K562 (cell line): ENCODE measurements around the gene PITPNC1. TPM values are rescaled to one million over a fixed set of nuclear protein-coding genes. Genes with fewer than 3 reads are reported as not detected.

ENCODE experiments used
- ATAC-seq: fragments of 200-7000 bp; cut with Tn5 transposase; 3 replicates; pipeline ENCODE4 v1.9.1; 2020; ENCODE audit warnings: moderate library complexity
- BruUV-seq: library from RNA; stranded (reverse); fragments of 400-500 nt; replicated peaks from 2 replicates; lab custom pipeline; 2021; lab: Mats Ljungman, UMichigan
- CTCF ChIA-PET: fragments of 300-600 bp; formaldehyde crosslinking; extraction: SDS; loops from one replicate; lab custom pipeline; 2021; ENCODE audit warnings: low intra/inter-chr PET ratio; lab: Yijun Ruan, JAX
- POLR2A ChIA-PET: fragments of 300-600, 350-650 bp; sonication (Branson Sonifier 250); formaldehyde crosslinking; extraction: SDS; loops from one replicate; lab custom pipeline; 2021; ENCODE audit warnings: antibody characterized with exemption, inconsistent platforms; lab: Yijun Ruan, JAX
- DNase-seq, 4 experiments: peaks; one replicate each; pipeline versions ENCODE4 v3.0.0 to v3.0.0-alpha.2; 2011 to 2018; ENCODE audit warnings: low spot score in 3 of 4, mixed read lengths in 3 of 4; ENCODE audit errors: extremely low read depth in 1 of 4
- FAIRE-seq: peaks from 2 replicates; lab custom pipeline; 2011; peaks lifted over from hg19 to GRCh38; lab: Jason Lieb, UNC
- H2AFZ ChIP-seq: 2 replicates; pipeline ENCODE4 v1.6.0; 2011; ENCODE audit warnings: low read depth, low read length, control low read depth, inconsistent platforms
- H3K27ac ChIP-seq: fragments of 200-600 bp; 3 replicates; pipeline ENCODE4 v1.8.0; 2011; ENCODE audit warnings: low read depth, mild to moderate bottlenecking, control low read depth, inconsistent platforms, low read length, moderate library complexity, mixed read lengths; ENCODE audit errors: extremely low read depth
- H3K27me3 ChIP-seq, 2 experiments: fragments of 300-600 bp in 1 of 2; 2 replicates in 1 of 2; 3 replicates in 1 of 2; pipeline versions ENCODE4 v1.6.0 to v1.8.0; 2011; ENCODE audit warnings: inconsistent platforms in 2 of 2, low read length in 2 of 2, mild to moderate bottlenecking in 1 of 2, mixed read lengths in 1 of 2, moderate library complexity in 1 of 2; ENCODE audit not compliant: control insufficient read depth in 2 of 2, insufficient read depth in 2 of 2
- H3K36me3 ChIP-seq: fragments of 300-600 bp; 3 replicates; pipeline ENCODE4 v1.8.0; 2011; ENCODE audit warnings: mild to moderate bottlenecking, low read length, inconsistent platforms; ENCODE audit not compliant: control insufficient read depth, insufficient read depth
- H3K4me1 ChIP-seq, 2 experiments: fragments of 200-600 bp in 1 of 2; replicated peaks in 1 of 2; 2 replicates in 1 of 2; 3 replicates in 1 of 2; pipeline versions ENCODE4 v1.5.1 to v1.8.0; 2011; ENCODE audit warnings: inconsistent platforms in 2 of 2, low read length in 2 of 2, mild to moderate bottlenecking in 1 of 2, mixed read lengths in 1 of 2, moderate library complexity in 1 of 2; ENCODE audit not compliant: control insufficient read depth in 2 of 2, insufficient read depth in 2 of 2
- H3K4me2 ChIP-seq: 2 replicates; pipeline ENCODE4 v1.6.1; 2011; ENCODE audit warnings: low read length, control low read depth, inconsistent platforms, mixed read lengths; ENCODE audit not compliant: insufficient read depth
- H3K4me3 ChIP-seq: fragments of 200-600 bp; sonication (generic), shearing (Covaris generic); 2 replicates; pipeline ENCODE4 v1.5.1; 2016; ENCODE audit warnings: control low read depth, inconsistent platforms
- H3K79me2 ChIP-seq: fragments of 200-600 bp; 3 replicates; pipeline ENCODE4 v1.8.0; 2011; ENCODE audit warnings: low read length, inconsistent platforms; ENCODE audit not compliant: control insufficient read depth, insufficient read depth
- H3K9ac ChIP-seq, 2 experiments: 2 replicates each; pipeline versions ENCODE4 v1.6.0 to v1.6.1; 2011; ENCODE audit warnings: low read depth in 2 of 2, low read length in 2 of 2, control low read depth in 1 of 2, inconsistent platforms in 1 of 2, mild to moderate bottlenecking in 1 of 2, mixed read lengths in 1 of 2; ENCODE audit not compliant: insufficient read depth in 1 of 2
- H3K9me1 ChIP-seq: one replicate; pipeline ENCODE4 v1.6.0; 2011; ENCODE audit warnings: inconsistent platforms, mild to moderate bottlenecking, low read length, moderate library complexity; ENCODE audit not compliant: control insufficient read depth, insufficient read depth
- H3K9me3 ChIP-seq: replicated peaks from 2 replicates; pipeline ENCODE4 v1.5.1; 2011; ENCODE audit warnings: low read depth, low read length, inconsistent platforms; ENCODE audit not compliant: control insufficient read depth, insufficient read depth
- H4K20me1 ChIP-seq: replicated peaks from 2 replicates; pipeline ENCODE4 v1.6.1; 2011; ENCODE audit warnings: low read length, inconsistent platforms, mixed read lengths; ENCODE audit not compliant: control insufficient read depth, insufficient read depth
- FOXP1 ChIP-seq: sonication (generic); formaldehyde crosslinking; IDR thresholded peaks from 2 replicates; pipeline ENCODE4 v1.8.0; 2022; ENCODE audit warnings: mild to moderate bottlenecking, missing genetic modification reagents
- MTA2 ChIP-seq: fragments of 450-650 bp; IDR thresholded peaks from 2 replicates; pipeline ENCODE4 v1.6.1; 2016; ENCODE audit warnings: low read depth
- NR2F6 ChIP-seq: fragments of 450-650 bp; formaldehyde crosslinking; IDR thresholded peaks from 2 replicates; pipeline ENCODE4 v1.4.0; 2020; ENCODE audit warnings: mild to moderate bottlenecking
- SMARCA5 ChIP-seq: fragments of 450-650 bp; IDR thresholded peaks from 2 replicates; pipeline ENCODE4 v1.6.1; 2016
- TEAD1 ChIP-seq, 2 experiments: fragments of 450-650 bp in 1 of 2; sonication (generic) in 1 of 2; formaldehyde crosslinking; IDR thresholded peaks; 2 replicates each; pipeline versions ENCODE4 v1.4.0 to v1.8.0; 2020 to 2022; ENCODE audit warnings: mild to moderate bottlenecking in 2 of 2, missing genetic modification reagents in 1 of 2
- ZNF143 ChIP-seq: sonication (generic); formaldehyde crosslinking; IDR thresholded peaks from 2 replicates; pipeline ENCODE4 v1.9.0; 2022; ENCODE audit warnings: mild to moderate bottlenecking, missing genetic modification reagents
- ZNF165 ChIP-seq: fragments of 250-450 bp; sonication (Bioruptor Pico); IDR thresholded peaks from 2 replicates; pipeline ENCODE4 v1.4.0; 2020; ENCODE audit warnings: borderline replicate concordance
- WGBS: fragments of 100-300 bp; shearing (Covaris generic); methylation state at CpG from one replicate; pipeline ENCODE4 v1.1.6; 2016; ENCODE audit warnings: low coverage, mixed read lengths; ENCODE audit not compliant: insufficient coverage; ENCODE audit errors: missing lambda C conversion rate; 5-methylcytosine and 5-hydroxymethylcytosine counted together
- in situ Hi-C: fragments of 300-500 bp; cut with MboI; formaldehyde crosslinking; loops from 4 replicates; pipeline ENCODE4 v1.15.0; 2018; ENCODE audit warnings: inconsistent platforms, mixed read lengths
- intact Hi-C: fragments of 100-400 bp; cut with micrococcal nuclease; formaldehyde crosslinking; loops from 2 replicates; pipeline ENCODE4 v1.14.2; 2022
- polyA plus RNA-seq, 8 experiments: library from polyadenylated mRNA; depleted of rRNA in 4 of 8; stranded (reverse) in 5 of 8; unstranded in 3 of 8; fragments of >200 nt; fragmentation: Nextera tagmentation in 2 of 8; fragmentation: Illumina TruSeq in 1 of 8; extraction: Ambion mirVana in 2 of 8; extraction: Trizol in 1 of 8; gene quantifications; 2 replicates each; pipeline versions ENCODE4 v1.2.1 to v1.2.3, GENCODE V29; 2011 to 2014; ENCODE audit warnings: inconsistent platforms in 1 of 8, missing spikeins in 1 of 8
- total RNA-seq, 7 experiments: library from RNA; depleted of rRNA in 6 of 7; stranded (reverse); fragments of >200 nt in 6 of 7; fragmentation: Illumina TruSeq in 2 of 7; extraction: Trizol in 2 of 7; gene quantifications; 2 replicates each; pipeline versions ENCODE4 v1.2.1 to v1.2.3, GENCODE V29; 2011 to 2021; ENCODE audit warnings: low replicate concordance in 1 of 7
- TF ChIP-seq, protein P1 (sequence below), 2 experiments: fragments of 450-650 bp in 1 of 2; sonication (generic) in 1 of 2; formaldehyde crosslinking in 1 of 2; IDR thresholded peaks; 2 replicates each; pipeline versions ENCODE4 v1.7.1 to v1.9.0; 2016 to 2022; ENCODE audit warnings: inconsistent platforms in 1 of 2, mild to moderate bottlenecking in 1 of 2, missing genetic modification reagents in 1 of 2
- TF ChIP-seq, protein P2 (sequence below): fragments of 200-800 bp; sonication (Bioruptor generic); IDR thresholded peaks from 2 replicates; pipeline ENCODE4 v1.6.1; 2016; ENCODE audit warnings: missing genetic modification characterization, missing compliant biosample characterization

PITPNC1 gene
- total and polyA plus RNA-seq, 9 of the 15 experiments (the other 6 are each of a cell fraction or from before 2014, with no cell fraction given), result 0.11 to 1.1 (median 0.65) TPM

DNA sequence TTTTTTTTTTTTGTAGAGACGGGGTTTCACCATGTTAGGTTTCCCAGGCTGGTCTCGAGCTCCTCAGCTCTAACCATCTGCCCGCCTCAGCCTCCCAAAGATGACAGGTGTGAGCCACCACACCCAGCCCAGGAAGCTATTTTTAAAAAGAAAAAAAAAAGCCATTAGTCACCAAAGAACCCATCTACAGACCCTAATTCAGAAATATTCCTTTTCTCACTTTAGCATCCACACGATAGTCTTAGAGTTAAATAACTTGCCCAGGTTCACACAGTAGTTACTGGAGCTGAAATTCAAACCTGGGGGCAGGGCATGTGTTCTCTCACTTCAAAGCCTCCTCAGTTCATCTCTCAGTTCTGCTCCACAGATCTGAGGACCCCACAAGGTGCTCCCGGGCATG lies 270.4 kb downstream of the PITPNC1 start:
- Histone ChIP-seq H3K4me2 (no peak overlapping the region), H3K4me3 (no peak overlapping the region), H3K36me3 (no peaks in the 10 kb centered on the region), H3K79me2 (no peaks in the 10 kb centered on the region), H3K4me1 (no peaks in the 10 kb centered on the region), H3K9me3 (no peaks in the 10 kb centered on the region), H2AFZ (no peak overlapping the region), H4K20me1 (no peaks in the 10 kb centered on the region; the same call in 1 of the 2 replicates), H3K27me3 (peaks cover 22 to 39% of the 10 kb centered on the region in 2 experiments), H3K9ac (no peak overlapping the region), H3K9me1 (no peaks in the 10 kb centered on the region), H3K27ac (no peak overlapping the region)
- intact Hi-C loops (no loop called here), in situ Hi-C loops (no loop called here)
- ATAC-seq (no peak), DNase-seq (no peak), FAIRE-seq (no peak)
- BruUV-seq, result no TSS peak
- WGBS, result 3% methylated on average over 4 of the region's 5 CpGs
- ChIA-PET CTCF (no interaction called here), POLR2A (interaction anchor here (1.3 kb wide), 1 partner anchor 8 kb away, joined by 3 read pairs; no protein-coding TSS in a partner anchor)
- TF ChIP-seq NR2F6 (CRISPR knock-in tag), result no peak
- TF ChIP-seq, protein P1, sequence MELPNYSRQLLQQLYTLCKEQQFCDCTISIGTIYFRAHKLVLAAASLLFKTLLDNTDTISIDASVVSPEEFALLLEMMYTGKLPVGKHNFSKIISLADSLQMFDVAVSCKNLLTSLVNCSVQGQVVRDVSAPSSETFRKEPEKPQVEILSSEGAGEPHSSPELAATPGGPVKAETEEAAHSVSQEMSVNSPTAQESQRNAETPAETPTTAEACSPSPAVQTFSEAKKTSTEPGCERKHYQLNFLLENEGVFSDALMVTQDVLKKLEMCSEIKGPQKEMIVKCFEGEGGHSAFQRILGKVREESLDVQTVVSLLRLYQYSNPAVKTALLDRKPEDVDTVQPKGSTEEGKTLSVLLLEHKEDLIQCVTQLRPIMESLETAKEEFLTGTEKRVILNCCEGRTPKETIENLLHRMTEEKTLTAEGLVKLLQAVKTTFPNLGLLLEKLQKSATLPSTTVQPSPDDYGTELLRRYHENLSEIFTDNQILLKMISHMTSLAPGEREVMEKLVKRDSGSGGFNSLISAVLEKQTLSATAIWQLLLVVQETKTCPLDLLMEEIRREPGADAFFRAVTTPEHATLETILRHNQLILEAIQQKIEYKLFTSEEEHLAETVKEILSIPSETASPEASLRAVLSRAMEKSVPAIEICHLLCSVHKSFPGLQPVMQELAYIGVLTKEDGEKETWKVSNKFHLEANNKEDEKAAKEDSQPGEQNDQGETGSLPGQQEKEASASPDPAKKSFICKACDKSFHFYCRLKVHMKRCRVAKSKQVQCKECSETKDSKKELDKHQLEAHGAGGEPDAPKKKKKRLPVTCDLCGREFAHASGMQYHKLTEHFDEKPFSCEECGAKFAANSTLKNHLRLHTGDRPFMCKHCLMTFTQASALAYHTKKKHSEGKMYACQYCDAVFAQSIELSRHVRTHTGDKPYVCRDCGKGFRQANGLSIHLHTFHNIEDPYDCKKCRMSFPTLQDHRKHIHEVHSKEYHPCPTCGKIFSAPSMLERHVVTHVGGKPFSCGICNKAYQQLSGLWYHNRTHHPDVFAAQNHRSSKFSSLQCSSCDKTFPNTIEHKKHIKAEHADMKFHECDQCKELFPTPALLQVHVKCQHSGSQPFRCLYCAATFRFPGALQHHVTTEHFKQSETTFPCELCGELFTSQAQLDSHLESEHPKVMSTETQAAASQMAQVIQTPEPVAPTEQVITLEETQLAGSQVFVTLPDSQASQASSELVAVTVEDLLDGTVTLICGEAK (IDR thresholded peaks at IDR 0.05), result no peak
- TF ChIP-seq, protein P1 (CRISPR knock-in tag; IDR thresholded peaks at IDR 0.05), result no peak
- TF ChIP-seq SMARCA5, result no peak
- TF ChIP-seq ZNF143 (CRISPR knock-in tag), result no peak
- TF ChIP-seq ZNF165, result no peak
- TF ChIP-seq TEAD1 (CRISPR knock-in tag; IDR thresholded peaks at IDR 0.05), result no peak
- TF ChIP-seq MTA2, result no peak
- no peak for TF ChIP-seq FOXP1 (CRISPR knock-in tag)
- TF ChIP-seq, protein P2, sequence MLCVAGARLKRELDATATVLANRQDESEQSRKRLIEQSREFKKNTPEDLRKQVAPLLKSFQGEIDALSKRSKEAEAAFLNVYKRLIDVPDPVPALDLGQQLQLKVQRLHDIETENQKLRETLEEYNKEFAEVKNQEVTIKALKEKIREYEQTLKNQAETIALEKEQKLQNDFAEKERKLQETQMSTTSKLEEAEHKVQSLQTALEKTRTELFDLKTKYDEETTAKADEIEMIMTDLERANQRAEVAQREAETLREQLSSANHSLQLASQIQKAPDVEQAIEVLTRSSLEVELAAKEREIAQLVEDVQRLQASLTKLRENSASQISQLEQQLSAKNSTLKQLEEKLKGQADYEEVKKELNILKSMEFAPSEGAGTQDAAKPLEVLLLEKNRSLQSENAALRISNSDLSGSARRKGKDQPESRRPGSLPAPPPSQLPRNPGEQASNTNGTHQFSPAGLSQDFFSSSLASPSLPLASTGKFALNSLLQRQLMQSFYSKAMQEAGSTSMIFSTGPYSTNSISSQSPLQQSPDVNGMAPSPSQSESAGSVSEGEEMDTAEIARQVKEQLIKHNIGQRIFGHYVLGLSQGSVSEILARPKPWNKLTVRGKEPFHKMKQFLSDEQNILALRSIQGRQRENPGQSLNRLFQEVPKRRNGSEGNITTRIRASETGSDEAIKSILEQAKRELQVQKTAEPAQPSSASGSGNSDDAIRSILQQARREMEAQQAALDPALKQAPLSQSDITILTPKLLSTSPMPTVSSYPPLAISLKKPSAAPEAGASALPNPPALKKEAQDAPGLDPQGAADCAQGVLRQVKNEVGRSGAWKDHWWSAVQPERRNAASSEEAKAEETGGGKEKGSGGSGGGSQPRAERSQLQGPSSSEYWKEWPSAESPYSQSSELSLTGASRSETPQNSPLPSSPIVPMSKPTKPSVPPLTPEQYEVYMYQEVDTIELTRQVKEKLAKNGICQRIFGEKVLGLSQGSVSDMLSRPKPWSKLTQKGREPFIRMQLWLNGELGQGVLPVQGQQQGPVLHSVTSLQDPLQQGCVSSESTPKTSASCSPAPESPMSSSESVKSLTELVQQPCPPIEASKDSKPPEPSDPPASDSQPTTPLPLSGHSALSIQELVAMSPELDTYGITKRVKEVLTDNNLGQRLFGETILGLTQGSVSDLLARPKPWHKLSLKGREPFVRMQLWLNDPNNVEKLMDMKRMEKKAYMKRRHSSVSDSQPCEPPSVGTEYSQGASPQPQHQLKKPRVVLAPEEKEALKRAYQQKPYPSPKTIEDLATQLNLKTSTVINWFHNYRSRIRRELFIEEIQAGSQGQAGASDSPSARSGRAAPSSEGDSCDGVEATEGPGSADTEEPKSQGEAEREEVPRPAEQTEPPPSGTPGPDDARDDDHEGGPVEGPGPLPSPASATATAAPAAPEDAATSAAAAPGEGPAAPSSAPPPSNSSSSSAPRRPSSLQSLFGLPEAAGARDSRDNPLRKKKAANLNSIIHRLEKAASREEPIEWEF, result no peak
